Erythroblast (primary cell): ENCODE results near the gene LRIT1.

ENCODE experiments used
- GATA1 ChIP-seq: IDR thresholded peaks from 2 replicates; pipeline ENCODE4 v1.6.1; 2011; ENCODE audit warnings: low read depth, mild to moderate bottlenecking, control low read depth, low read length, moderate library complexity
- POLR2A ChIP-seq: IDR thresholded peaks from 2 replicates; pipeline ENCODE4 v1.6.1; 2011; ENCODE audit warnings: mild to moderate bottlenecking, low read length

DNA sequence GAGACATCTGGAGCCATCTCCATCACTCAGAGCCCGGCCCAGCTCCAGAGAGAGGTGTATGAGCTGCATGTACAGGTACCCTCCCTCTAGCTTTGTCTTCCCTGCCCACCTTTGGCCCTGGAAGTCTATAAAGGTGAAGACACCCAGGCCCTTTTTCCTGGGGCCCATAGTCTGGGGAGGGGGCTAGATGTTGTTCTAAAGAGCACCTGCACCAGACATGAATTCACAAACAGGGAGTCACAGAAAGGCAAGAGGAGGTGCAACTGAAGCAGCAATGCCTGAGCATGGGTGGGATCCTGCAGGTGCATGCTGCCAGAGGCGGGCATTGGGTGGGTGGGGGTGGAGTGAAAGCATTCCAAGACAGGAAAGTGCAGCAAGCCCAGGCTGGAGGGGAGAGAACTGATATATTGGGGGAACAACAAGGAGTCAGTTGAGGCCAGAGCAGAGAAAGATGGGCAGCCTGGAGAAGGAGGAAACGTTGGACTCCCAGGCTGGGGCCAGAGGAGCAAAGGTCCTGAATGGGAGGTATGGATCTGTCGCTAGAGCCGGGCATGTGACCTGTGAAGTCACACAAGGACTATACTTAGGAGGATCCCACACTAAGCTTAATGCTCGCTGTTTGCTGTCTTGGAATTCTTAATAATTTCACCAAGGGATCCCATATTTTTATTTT, 35.4 kb downstream of the LRIT1 start:
- TF ChIP-seq POLR2A = no peak
- no peak for TF ChIP-seq GATA1
